Gastrocnemius medialis (tissue), 4 donors: ENCODE data around the gene ARHGAP8. TPM values are rescaled to one million over a fixed set of nuclear protein-coding genes. Genes with fewer than 3 reads are reported as not detected.
"Not testable (repeated sequence)": the region's sequence is repeated elsewhere in the genome, so short reads cannot be mapped to it uniquely, and the experiment has no call there.

Experiments used
- ATAC-seq, 2 donors: fragments of 150-250 bp; one replicate each; pipeline ENCODE4 v1.9.1; 2016
- DNase-seq, 2 donors: peaks; one replicate each; pipeline ENCODE4 v3.0.0-alpha.2; 2019
- H3K27ac ChIP-seq, 4 donors: fragments of 200-600 bp; sonication (generic); 1 replicate in 1 of 4; 2 replicates in 3 of 4; pipeline ENCODE4 v1.5.1; 2016 to 2018; ENCODE audit warnings: mild to moderate bottlenecking in 2 of 4, moderate library complexity in 1 of 4
- H3K27me3 ChIP-seq, 3 donors: fragments of 200-600 bp; sonication (generic) in 2 of 3; 1 replicate in 1 of 3; 2 replicates in 2 of 3; pipeline versions ENCODE4 v1.5.1 to v1.6.0; 2016 to 2019; ENCODE audit warnings: mild to moderate bottlenecking in 1 of 3, moderate library complexity in 1 of 3
- H3K36me3 ChIP-seq, 2 donors: fragments of 200-600 bp; sonication (generic) in 1 of 2; one replicate each; pipeline ENCODE4 v1.5.1; 2017 to 2018
- H3K4me1 ChIP-seq, 2 donors: fragments of 200-600 bp; sonication (generic) in 1 of 2; one replicate each; pipeline ENCODE4 v1.5.1; 2016 to 2017; ENCODE audit warnings: mild to moderate bottlenecking in 2 of 2
- H3K4me3 ChIP-seq, 4 donors: fragments of 200-600 bp; sonication (generic) in 3 of 4; 1 replicate in 1 of 4; 2 replicates in 3 of 4; pipeline ENCODE4 v1.5.1; 2016 to 2019; ENCODE audit warnings: mild to moderate bottlenecking in 2 of 4
- H3K9me3 ChIP-seq, 3 donors: fragments of 200-600 bp; sonication (generic) in 2 of 3; 1 replicate in 1 of 3; 2 replicates in 2 of 3; pipeline ENCODE4 v1.5.1; 2016 to 2019
- POLR2A ChIP-seq, 2 donors: fragments of 450-650 bp; IDR thresholded peaks; one replicate each; pipeline ENCODE4 v1.6.1; 2017; ENCODE audit warnings: antibody characterized with exemption in 2 of 2, mild to moderate bottlenecking in 2 of 2, moderate library complexity in 2 of 2
- in situ Hi-C, 4 donors: fragments of 200-750 bp; cut with MboI; loops; one replicate each; pipeline versions ENCODE4 v1.15.0 to v1.8.0; 2017; ENCODE audit warnings: low sequenced_read_pairs in 4 of 4
- intact Hi-C: fragments of 100-400 bp; cut with DNase I; formaldehyde crosslinking; loops from one replicate; pipeline ENCODE4 v1.15.1; 2023; ENCODE audit warnings: low total_unique reads
- total RNA-seq, 4 donors: library from RNA; depleted of rRNA; stranded (reverse); fragments of >200 nt; gene quantifications; one replicate each; pipeline versions ENCODE4 v1.1.0 to v1.2.3, GENCODE V29; 2016
- TF ChIP-seq, protein P1 (sequence below), 5 experiments: fragments of 450-650 bp in 3 of 5; fragments of 200-600 bp in 2 of 5; sonication (generic) in 2 of 5; IDR thresholded peaks in 4 of 5; conservative IDR thresholded peaks in 1 of 5; 1 replicate in 4 of 5; 2 replicates in 1 of 5; pipeline ENCODE4 v1.5.1; 2016 to 2019; ENCODE audit warnings: antibody characterized with exemption in 5 of 5, mild to moderate bottlenecking in 3 of 5, moderate library complexity in 3 of 5

ARHGAP8 gene
- total RNA-seq, 4 donors from 2014 or later, result not detected

DNA sequence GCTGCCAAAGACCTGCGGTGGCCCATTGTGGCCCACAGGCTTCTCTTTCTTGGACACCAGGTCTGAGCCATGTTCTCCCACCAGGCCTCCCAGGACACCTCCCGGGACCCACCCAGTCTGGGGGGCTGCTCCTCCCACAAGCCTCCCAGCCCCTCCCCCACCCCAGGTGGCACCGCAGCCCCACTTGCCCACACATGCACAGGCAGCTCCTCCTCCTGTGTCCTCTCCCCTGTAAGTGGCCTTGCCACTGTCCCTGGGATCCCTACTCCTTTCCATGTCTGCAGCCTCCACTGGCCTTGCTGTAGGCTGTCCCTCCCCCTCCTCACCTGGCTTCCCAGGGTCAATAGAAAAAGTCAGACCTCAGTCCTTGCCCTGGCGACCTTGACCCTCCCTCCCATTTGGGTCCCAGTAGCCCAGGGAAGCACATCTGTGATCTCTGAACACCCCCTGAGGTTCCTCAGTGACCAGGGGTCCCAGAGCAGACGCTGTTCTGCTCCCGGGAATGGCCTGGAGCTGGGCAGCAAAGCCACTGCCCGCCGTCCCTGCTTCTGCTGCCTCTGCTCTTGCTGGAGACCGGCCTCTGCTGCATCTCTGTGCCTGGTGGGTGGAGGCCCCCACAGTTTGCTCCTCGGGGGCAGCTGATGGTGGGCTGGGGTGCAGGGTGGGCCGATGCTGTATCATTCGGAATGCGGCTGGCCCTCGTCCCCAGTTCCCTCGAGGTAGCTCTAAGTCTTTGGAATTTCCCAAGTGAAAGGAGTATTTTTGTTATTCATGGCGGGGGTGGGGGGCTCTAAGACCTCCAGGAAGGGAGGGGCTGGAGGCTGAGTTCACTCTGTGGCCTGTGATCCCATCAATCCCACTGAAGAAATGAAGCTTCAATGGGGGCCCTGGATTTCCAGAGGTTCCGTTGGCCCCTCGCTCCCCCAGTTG, 43.6 kb downstream of the ARHGAP8 start:
- Histone ChIP-seq H3K27ac (no peak overlapping the region), H3K36me3 (no peaks in the 10 kb centered on the region), H3K4me3 (no peak overlapping the region), H3K4me1 (no peaks in the 10 kb centered on the region), H3K9me3 (no peaks in the 10 kb centered on the region), H3K27me3 (peaks cover 0 to 18% (median 0%) of the 10 kb centered on the region in 3 donors)
- no peak for ATAC-seq
- in situ Hi-C loops, result no loop called here
- intact Hi-C loops, result no loop called here
- no peak for DNase-seq
- TF ChIP-seq, protein P1, sequence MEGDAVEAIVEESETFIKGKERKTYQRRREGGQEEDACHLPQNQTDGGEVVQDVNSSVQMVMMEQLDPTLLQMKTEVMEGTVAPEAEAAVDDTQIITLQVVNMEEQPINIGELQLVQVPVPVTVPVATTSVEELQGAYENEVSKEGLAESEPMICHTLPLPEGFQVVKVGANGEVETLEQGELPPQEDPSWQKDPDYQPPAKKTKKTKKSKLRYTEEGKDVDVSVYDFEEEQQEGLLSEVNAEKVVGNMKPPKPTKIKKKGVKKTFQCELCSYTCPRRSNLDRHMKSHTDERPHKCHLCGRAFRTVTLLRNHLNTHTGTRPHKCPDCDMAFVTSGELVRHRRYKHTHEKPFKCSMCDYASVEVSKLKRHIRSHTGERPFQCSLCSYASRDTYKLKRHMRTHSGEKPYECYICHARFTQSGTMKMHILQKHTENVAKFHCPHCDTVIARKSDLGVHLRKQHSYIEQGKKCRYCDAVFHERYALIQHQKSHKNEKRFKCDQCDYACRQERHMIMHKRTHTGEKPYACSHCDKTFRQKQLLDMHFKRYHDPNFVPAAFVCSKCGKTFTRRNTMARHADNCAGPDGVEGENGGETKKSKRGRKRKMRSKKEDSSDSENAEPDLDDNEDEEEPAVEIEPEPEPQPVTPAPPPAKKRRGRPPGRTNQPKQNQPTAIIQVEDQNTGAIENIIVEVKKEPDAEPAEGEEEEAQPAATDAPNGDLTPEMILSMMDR (IDR thresholded peaks at IDR 0.05 in 4 of 5, conservative IDR thresholded peaks at IDR 0.05 in 1 of 5), result no peak
- no peak for TF ChIP-seq POLR2A (IDR thresholded peaks at IDR 0.05)

- peaks cover 0 to 18% (median 6%) of the 10 kb centered on the region in 3 donors for H3K27me3 ChIP-seq
- intact Hi-C loops (no loop called here), in situ Hi-C loops (no loop called here)
- H3K9me3 ChIP-seq, result no peaks in the 10 kb centered on the region
- no peak for TF ChIP-seq POLR2A (IDR thresholded peaks at IDR 0.05)
- TF ChIP-seq, protein P1 (IDR thresholded peaks at IDR 0.05 in 4 of 5, conservative IDR thresholded peaks at IDR 0.05 in 1 of 5), result no peak
- H3K27ac ChIP-seq, result no peak overlapping the region
- no peaks in the 10 kb centered on the region for H3K36me3 ChIP-seq
- DNase-seq, result no peak
- no peak for ATAC-seq
- H3K4me3 ChIP-seq, result no peak overlapping the region
- no peaks in the 10 kb centered on the region for H3K4me1 ChIP-seq
Observed at GRCh38 chr22:44797181-44797725, 44.9 kb downstream of the ARHGAP8 start.

DNA sequence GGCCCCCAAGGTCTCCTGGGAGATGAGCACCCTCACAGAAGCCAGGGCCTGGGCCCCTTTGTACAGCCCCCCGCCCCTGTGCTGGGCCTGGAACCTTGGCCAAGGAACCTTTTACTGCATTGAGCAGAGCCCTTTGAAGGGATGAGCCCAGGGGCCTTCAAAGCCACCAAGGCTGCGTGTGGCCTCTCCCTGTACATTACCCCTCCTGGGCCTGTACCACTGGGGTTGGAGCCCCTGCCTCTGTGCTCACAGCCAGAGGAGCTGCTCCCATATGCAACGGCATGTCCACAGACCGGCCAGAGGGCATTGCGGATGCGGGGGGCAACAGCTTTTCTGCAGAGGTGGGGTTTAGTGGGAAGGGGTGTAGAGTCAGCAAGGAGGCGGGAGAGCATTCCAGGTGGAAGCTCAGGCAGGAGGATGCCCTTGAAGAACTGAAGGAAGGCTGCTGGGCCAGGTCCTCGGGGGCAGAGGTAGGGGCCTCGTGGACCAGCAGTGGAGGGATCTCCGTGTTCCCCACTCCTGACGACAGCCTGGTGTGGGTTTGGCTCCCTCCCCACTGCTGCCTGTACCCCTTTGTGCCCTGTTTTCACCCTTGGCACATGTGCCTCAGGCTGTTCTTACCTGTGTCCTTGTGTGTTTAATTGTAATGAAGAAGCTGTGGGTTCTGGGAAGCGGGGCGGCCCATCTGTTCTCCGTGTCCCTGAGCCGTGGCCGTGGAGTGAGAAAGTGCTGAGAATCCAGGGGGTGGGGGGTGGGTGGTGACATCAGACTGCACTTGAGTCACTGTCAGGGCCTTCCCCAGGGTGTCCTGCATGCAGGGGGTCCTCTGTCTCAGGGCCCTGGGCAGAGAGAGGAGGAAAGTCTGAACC, 46.9 kb downstream of the ARHGAP8 start:
- no peaks in the 10 kb centered on the region for H3K9me3 ChIP-seq
- DNase-seq (no peak), ATAC-seq (no peak)
- H3K27ac ChIP-seq, result no peak overlapping the region
- no peak for TF ChIP-seq POLR2A (IDR thresholded peaks at IDR 0.05)
- TF ChIP-seq, protein P1 (IDR thresholded peaks at IDR 0.05 in 4 of 5, conservative IDR thresholded peaks at IDR 0.05 in 1 of 5), result no peak
- no peaks in the 10 kb centered on the region for H3K36me3 ChIP-seq
- peaks cover 0 to 18% (median 6%) of the 10 kb centered on the region in 3 donors for H3K27me3 ChIP-seq
- intact Hi-C loops, result no loop called here
- in situ Hi-C loops, result no loop called here
- H3K4me3 ChIP-seq, result no peak overlapping the region
- H3K4me1 ChIP-seq, result no peaks in the 10 kb centered on the region

DNA sequence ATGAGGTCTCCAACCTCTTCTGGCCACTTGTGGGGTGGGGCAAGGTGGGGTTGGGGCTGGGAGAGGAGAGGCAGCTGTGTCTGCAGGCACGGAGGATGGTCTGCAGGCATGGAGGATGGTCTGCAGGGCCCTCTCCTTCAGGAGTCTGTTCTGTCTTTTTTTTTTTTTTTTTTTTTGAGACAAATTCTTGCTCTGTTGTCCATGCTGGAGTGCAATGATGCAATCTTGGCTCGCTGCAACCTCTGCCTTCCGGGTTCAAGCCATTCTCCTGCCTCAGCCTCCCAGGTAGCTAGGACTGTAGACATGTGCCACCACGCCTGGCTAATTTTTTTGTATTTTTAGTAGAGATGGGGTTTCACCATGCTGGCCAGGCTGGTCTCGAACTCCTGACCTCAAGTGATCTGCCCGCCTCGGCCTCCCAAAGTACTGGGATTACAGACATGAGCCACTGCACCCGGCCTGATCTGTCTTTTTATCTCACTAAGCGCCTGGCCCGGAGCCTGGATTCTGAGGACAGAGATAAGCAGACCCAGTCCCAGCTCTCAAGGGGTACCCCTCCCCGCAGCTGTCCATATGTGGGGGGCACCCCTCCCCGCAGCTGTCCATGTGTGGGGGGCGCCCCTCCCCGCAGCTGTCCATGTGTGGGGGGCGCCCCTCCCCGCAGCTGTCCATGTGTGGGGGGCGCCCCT, 47.7 kb downstream of the ARHGAP8 start:
- H3K27ac ChIP-seq, ATAC-seq, H3K36me3 ChIP-seq, intact Hi-C loops, H3K4me3 ChIP-seq, DNase-seq, H3K9me3 ChIP-seq, in situ Hi-C loops, H3K4me1 ChIP-seq: not testable (repeated sequence)
- H3K27me3 ChIP-seq, result peaks cover 0 to 13% (median 8%) of the 10 kb centered on the region in 3 donors
